Thyroid gland (tissue), 4 donors: ENCODE data around the gene TMEM94.

ENCODE experiments used
- POLR2A ChIP-seq, 2 donors: fragments of 450-650 bp; IDR thresholded peaks; one replicate each; pipeline ENCODE4 v1.6.1; 2017; ENCODE audit warnings: antibody characterized with exemption in 2 of 2, mild to moderate bottlenecking in 2 of 2, moderate library complexity in 1 of 2
- TF ChIP-seq, protein P1 (sequence below), 6 experiments: fragments of 200-600 bp in 3 of 6; fragments of 450-650 bp in 3 of 6; sonication (generic) in 3 of 6; IDR thresholded peaks; one replicate each; pipeline ENCODE4 v1.5.1; 2016 to 2019; ENCODE audit warnings: antibody characterized with exemption in 6 of 6, mild to moderate bottlenecking in 2 of 6, inconsistent platforms in 1 of 6, moderate library complexity in 1 of 6

DNA sequence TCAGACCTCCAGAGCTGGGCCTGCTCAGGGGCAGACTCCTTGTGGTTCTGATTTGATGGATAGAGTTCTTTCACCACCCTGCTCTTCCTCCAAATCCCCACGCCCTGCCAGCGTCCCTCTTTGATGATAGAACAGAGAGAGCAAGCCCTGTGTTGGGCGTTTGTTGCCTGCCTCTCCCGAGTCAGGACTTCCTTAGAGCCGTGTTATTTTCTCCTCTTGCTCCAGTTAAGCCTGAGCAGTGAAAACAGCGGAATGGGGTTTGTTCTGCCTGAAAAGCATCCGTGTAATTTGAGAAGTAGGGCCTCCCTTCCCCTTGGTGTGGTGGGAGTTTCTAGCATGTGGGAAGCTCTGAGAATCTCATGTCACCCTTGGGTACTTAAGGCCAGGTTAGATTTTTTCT, 22.1 kb downstream of the TMEM94 start:
- TF ChIP-seq, protein P1, sequence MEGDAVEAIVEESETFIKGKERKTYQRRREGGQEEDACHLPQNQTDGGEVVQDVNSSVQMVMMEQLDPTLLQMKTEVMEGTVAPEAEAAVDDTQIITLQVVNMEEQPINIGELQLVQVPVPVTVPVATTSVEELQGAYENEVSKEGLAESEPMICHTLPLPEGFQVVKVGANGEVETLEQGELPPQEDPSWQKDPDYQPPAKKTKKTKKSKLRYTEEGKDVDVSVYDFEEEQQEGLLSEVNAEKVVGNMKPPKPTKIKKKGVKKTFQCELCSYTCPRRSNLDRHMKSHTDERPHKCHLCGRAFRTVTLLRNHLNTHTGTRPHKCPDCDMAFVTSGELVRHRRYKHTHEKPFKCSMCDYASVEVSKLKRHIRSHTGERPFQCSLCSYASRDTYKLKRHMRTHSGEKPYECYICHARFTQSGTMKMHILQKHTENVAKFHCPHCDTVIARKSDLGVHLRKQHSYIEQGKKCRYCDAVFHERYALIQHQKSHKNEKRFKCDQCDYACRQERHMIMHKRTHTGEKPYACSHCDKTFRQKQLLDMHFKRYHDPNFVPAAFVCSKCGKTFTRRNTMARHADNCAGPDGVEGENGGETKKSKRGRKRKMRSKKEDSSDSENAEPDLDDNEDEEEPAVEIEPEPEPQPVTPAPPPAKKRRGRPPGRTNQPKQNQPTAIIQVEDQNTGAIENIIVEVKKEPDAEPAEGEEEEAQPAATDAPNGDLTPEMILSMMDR (IDR thresholded peaks at IDR 0.05), result no peak
- no peak for TF ChIP-seq POLR2A (IDR thresholded peaks at IDR 0.05)
